HG03575 (cell line): ENCODE measurements around the gene ARRB1.
"Not testable (repeated sequence)": the region's sequence is repeated elsewhere in the genome, so short reads cannot be mapped to it uniquely, and the experiment has no call there.

Source experiments
- ATAC-seq: cut with Tn5 transposase; IDR thresholded peaks from one replicate; pipeline ENCODE4 v1.9.1; 2021; ENCODE audit not compliant: unreplicated experiment, insufficient number of reproducible peaks, low FRiP score; ENCODE audit errors: extremely low read depth

ARRB1 gene

DNA sequence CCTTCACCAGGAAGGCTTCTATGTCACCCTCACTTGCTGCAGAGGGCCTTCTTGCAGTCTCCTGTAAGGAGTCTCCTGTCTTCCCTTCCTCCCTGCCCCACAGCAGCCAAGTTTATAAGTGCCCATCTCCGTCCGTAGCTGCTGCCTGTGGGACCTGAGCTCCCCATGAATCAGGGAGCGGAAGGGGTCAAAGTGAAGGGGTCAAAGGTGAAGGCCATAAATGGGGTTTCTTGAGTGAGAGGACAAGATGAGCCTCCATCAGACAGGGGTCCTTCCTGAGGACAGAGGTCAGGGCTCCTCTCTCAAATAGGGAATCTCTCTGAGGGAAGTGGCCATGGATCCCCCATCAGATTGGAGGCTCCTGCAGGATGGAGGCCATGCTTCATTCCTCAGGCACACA, 44.4 kb downstream of the ARRB1 start:
- ATAC-seq = no peak

DNA sequence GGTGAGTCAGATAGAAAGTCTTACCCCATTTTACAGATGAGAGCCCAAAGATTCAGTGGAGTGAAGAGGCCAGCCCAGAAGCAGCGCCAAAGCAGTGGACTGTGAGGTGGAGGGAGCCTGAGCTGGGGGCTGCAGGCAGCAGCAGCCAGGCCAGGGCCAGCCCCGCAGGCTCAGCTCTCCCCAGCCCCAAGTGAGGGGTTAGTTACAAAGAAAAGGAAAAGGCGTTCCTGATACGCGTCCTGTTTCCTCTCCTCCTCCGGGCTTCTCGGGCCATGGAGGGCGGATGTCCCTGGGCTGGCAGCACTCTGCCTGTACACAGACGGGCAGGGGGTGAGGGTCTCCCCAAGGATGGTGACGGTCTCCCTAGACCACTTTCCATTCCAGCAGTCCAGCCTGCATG, 44.9 kb downstream of the ARRB1 start:
- ATAC-seq = no peak

DNA sequence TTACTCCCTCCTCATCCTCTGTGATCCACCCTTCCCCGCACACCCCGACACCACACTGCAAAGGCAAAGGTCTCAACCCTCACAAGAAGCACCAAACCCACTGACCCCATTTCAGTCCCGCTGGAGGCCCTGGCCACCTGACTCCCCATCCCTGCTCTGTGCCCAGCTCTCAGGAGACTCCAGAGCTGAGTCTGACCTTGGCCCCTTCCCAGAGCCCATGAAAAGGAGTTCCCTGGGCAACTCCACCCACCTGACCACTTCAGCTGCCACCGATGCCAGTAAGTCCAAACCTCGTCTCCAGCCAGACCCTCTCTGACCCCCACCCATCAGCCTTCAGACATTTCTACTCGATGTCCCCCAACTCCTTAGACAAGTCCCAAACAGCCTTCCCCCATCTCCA, 45.5 kb downstream of the ARRB1 start:
- no peak for ATAC-seq

DNA sequence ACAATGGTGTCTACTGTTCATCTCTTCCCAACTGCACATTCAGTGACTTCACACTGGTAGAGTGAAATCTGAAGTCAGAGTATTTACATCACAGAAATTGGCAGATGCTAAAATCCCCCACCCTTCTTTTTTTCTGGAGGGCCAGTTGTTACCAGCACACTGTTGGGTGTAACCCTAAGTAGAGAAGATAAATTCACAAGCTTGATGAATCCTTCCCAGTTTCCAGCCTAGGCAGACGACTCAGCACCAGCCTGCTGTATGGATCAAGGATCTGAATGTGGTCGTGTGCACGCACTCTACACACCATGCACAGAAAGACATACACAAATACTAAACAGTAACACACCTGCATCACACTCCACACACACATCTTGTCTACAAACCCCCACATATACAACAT, 46.0 kb downstream of the ARRB1 start:
- ATAC-seq = no peak

DNA sequence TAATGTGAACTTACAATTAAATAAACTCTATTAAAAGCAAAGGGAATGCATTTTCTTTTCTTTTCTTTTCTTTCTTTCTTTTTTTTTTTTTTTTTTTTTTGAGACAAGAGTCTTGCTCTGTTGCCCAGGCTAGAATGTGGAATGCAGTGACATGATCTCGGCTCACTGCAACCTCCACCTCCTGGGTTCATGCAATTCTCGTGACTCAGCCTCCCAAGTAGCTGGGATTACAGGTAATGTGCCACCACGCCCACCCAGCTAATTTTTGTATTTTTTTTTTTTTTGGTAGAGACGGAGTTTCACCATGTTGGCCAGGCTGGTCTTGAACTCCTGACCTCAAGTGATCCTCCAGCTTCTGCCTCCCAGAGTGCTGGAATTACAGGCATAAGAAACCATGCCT, 46.5 kb downstream of the ARRB1 start:
- ATAC-seq = not testable (repeated sequence)

DNA sequence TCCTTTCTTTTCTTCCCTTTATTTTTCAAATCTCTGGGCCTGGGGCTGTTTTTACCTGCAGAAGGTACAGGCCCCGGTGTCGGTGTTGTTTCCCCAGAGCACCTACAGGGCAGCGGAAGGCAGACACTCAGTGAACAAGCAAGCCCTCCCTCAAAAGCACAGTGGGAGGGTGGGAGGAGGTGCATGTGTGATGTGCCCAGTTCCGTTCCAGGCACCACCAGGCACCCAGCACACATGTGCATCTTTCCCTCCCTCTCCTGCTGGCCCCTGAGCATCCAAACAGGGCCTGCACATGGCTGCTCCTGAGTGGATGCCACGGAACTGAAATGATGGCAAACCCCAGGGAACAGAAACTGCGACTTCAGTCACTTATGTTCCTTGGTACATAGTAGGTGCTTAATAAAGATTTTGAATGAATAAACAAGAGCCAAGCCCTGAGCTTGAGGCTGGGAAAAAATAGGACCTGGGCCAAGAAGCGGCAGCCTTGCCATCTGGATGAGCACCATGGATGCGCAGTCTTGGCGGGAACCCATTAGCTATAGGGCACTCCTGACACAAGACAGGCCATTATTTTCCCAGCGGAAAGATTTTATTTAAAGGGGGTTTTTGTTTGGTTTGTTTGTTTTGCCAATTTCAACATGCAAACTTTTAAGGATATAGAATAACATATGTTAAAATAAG, 47.8 kb downstream of the ARRB1 start:
- no peak for ATAC-seq

DNA sequence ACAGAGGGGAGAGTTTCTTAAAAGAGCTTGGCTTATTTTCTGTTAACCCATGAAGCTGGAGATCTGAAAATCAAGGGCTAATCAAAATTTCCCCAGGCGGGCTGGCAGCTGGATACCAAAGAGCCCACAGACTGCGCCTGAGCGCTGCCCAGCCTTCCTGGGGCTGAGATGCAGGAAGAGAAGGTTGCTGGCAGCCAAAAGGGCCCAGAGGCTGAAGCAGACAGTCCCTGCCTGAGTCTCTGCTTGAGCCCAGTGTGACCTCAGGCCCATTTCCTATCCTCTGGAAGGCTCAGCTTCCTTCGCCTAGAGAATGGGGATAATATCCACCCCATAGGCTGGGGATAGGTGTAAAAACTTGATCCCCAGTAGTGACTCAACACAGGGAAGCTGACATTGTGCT, 49.1 kb downstream of the ARRB1 start:
- ATAC-seq = no peak

DNA sequence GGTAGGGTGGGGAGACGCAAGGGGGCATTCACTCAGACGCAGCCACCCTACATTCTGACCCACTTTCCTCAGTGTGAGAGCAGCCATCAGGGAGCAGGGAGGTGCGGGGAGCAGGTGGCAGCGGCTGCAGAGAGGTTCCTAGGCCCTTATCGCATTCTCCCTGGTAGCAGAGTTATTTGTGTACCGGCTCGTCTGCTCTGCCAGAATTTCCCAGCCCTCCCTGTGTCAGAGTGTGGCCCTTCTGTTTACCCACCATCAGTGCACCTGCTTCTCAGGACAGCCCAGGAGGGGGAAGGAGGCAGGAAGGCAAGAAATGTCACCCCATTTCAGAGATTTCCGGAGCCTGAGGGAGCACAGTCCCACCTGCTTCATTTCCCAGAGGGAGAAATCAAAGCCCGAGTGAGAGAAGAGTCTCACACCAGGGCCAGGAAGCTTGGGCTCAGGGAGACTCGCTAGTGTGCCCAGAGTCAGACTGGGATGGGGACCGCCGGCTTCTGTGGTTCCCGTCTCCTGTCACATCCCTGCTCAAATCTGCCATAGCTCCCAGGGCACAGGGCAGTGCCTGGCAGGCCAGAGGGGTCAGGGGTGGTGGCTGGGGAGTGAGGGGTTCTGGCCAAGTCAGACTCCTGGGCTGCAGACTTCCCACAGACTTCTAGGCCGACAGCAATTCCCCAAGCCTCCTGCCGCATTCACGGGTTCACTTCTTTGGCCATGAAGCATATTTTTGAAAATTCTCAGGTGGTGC, 49.7 kb downstream of the ARRB1 start:
- ATAC-seq = no peak

DNA sequence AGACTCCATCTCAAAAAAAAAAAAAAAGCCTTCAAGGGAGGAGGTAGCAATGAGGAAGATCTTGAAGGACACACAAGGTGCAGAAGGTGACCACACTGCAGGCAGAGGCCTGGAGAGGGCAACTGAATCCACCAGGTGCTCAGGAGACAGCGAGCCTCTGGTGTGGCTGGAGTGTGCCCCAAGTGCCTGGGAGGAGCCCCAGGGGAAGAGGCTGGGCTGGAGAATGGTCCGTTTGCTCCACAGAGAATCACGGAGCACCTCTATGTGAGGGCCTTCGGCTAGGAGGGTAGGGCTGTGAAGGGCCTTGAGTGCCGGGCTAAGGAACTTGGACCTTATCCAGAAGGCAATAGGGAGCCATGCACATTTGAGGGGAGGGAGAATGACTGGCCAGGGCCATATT, 50.3 kb downstream of the ARRB1 start:
- ATAC-seq = no peak

DNA sequence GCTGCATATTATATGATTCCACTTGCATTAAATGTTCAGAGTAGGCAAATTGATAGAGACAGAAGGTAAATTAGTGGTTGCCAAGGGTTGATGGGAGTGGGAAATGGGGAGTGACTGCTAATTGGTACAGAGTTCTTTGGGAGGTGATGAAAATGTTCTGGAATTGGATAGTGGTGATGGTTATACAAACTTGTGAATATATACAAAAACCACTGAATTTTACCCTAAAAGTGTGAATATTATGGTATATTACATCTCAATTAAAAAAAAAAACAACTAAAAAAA, 52.5 kb downstream of the ARRB1 start:
- ATAC-seq = no peak

DNA sequence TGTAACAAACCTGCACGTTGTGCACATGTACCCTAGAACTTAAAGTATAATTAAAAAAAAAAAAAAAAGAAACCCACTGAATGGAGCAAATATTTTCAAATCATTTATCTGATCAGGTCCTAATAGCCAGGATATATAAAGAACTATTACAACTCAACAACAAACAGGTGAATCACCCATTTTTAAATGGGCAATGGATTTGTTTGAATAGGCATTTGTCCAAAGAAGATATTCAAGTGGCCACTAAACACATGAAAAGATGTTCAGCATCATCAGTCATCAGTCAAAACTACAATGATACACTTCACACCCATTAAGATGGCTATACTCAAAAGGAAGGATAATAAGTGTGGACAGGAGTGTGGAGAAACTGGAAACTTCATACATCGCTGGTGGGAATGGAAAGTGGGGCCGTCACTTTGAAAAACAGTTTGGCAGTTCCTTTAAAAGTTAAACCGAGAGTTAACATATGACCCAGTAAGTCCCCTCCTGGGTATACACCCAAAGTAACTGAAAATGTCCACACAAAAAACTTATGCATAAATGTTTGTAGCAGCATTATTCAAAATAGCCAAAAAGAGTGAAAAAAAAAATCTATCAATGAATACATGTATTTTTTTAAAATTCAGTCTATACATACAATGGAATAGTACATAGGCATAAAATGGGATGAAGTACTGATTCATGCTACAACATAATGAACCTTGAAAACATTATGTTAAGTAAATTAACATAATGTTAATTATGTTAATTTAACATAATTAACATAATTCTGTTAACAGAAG, 53.1 kb downstream of the ARRB1 start:
- ATAC-seq = no peak

DNA sequence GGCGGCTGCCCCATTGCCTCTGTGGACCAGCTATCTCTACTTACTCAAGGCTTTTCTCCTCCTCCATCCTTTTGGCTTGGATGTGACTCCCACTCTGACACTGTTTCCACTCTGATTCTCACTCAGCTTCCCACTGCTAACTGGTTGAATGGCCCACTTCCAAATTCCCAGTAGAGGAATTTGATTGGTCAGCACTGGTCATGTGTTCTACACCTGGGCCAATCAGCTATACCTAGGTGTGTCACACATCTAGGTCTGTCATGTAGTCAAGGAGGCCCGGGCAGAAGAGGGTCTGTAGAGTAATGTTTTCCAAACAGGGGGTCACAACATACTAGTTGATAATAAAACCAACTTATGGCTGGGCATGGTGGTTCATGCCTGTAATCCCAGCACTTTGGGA, 57.6 kb downstream of the ARRB1 start:
- ATAC-seq = no peak

DNA sequence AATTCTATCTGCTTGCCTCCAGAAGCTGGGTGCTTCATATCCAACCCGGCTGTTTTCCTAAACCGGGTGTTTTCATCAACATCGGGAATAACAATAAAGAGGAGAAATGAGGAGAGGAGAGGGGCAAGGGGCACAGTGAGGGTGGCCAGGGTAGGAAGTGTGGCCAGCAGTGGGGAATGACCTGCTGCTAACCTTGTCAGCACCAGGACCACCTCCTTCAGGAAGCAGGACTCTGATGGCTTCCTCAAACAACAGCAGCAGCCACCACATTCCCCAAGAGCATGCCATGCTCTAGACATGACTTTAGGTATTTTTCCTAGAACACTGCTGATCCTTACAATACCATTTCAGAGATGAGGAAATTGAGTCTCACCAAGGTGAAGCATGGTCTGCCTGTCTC, 58.5 kb downstream of the ARRB1 start:
- ATAC-seq = no peak

DNA sequence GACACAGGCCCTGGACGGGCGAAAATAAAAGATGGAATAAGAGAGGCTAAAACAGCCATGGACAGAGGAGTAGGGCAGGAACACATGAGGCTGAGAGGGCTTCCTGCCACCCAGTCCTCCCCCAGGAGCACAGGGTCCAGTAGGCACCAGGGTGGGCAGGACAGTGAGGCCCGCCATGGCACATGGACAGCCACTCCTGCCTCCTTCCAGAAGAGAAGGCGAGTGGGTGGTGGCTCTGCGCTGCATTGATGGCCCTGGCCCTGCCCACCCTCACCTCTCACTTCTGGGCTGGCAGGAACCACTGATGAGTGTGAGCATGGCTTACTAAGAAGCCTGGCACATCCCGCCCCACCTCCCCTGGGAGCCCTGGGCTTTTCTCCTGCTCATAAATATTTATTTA, 59.7 kb downstream of the ARRB1 start:
- no peak for ATAC-seq

DNA sequence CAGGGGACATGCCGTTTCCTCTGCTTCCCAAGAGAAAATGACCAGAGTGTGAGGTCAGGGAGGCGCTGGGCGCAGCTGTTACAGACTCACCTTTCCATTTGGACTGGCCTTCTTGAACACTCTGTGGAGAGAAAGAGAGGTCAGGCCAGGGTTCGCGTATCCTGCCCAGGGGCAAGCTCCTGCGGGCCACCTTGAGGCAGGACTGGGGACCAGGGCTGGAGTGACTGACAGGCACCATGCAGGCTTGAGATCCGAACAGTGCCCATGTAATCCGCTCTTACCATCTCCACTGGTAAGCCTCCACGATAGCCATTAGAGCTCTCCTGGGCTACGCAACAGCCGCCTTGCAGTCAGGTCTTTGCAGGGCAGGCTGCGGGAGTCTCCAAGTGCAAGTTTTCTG, 61.5 kb downstream of the ARRB1 start:
- ATAC-seq = no peak

DNA sequence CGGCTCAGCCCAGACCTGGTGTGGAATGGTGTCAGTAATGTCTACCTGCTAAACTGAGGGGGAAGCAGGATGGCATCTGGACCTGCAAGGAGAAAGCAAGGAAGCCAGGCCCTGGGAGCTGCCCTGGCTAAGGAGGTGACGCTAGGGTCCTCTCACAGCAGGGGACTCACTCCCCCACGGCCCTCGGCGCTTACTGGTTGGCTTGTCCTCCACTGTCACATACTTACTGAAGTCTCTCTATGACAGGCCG, 62.0 kb downstream of the ARRB1 start:
- ATAC-seq = no peak

DNA sequence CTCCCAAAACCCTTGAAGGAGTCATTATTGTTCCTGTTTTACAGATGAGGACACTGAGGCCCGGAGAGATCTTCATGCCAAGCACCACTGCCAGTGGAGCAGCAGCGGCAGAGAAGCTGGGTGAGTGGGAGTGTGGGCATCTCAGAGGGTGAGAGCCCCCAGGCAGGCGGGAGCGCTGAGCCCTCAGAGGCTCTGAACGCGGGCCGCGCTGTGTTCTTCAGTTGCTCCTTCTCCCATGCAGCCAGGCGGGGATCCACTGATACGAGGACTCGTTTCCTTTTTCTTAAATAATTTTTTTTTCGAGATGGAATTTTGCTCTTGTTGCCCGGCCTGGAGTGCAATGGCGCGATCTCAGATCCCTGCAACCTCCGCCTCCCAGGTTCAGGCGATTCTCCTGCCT, 63.9 kb downstream of the ARRB1 start:
- ATAC-seq = no peak

DNA sequence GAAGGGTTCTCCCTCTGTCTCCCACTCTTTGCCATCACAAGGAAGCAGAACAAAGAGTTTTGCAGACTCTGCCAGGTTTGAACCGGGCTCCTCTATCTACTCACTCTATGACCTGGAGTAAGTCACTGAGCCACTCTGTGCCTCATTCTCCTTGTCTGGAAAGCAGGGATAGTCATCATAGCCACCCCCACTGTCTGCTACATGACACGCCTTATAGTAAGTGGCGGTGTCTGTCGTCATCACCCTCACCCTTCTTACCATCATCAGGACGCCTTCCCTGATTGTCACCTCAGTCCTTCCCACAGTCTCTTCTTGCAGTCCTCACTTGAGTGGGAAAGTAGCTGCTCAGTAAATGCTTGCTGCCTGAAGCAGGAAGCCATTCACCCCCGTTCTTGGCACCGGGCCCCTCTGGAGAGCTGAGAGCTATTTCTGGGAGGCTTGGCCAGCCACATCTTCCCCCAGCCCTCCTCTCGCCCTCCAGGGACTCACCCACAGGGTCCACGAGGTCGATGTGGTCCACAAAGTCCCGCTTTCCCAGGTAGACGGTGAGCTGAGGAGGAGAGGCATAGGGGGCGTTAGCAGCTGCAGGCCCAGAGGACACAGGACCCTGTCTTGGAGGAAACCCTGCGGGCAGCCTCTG, 64.5 kb downstream of the ARRB1 start:
- no peak for ATAC-seq

DNA sequence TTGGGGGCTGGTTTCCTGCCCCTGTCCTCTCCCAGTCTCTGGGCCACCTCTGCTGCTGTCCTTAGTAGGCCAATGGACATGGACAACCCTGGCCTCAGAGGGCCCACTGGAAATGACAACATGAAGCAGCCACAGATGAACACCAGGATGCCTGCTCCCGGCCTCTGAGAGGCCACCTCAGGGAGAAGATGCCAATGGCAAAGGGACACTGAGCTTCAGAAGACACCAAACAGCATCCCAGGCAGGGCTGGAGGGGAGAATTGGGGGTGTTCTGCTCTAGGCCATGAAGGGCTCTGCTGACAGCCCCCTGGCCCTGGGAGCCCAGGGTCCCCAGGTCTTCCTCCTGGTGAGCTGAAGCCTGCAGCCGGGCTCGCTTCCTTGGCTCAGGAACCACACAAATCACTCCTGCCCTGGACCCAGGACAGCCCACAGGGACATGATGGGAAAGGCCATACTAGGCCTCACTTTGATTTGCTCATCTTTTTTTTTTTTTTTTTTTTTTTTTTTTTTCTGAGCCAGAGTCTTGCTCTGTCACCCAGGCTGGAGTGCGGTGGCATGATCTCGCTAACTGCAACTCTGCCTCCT, 65.6 kb downstream of the ARRB1 start:
- ATAC-seq = no peak

DNA sequence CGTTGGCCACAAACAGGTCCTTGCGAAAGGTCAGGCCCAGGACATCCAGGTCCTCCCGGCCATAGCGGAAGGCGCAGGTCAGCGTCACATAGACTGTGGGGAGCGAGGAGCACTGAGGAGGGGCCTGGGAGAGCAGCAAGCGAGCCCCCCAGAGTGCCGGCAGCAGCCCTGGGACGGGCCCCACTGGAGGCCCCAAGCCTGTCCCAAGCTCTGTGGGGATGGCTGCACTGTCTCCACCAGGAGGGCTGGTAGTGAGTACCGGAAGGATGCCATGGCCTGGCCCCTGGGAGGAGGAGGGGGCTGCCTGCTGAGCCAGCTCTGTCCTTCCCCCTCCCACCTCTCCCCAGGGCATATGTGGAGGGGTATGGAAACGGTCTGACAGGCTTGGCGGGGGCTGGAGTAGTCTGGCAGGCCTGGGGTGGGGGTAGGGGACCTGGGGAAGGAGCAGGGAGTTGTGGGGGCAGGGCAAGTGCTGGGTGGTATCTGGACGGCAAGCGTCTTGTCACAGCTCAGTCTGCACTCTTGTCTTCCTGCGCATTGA, 68.0 kb downstream of the ARRB1 start:
- ATAC-seq = no peak
